Measurements from ENCODE around the gene PTPRN2. TPM values are rescaled to one million over a fixed set of nuclear protein-coding genes. Genes with fewer than 3 reads are reported as not detected.
"Not testable (repeated sequence)": the region's sequence is repeated elsewhere in the genome, so short reads cannot be mapped to it uniquely, and the experiment has no call there.

PTPRN2 gene
- total RNA-seq, 1 experiment from 2014 or later, result 4.4 TPM

DNA sequence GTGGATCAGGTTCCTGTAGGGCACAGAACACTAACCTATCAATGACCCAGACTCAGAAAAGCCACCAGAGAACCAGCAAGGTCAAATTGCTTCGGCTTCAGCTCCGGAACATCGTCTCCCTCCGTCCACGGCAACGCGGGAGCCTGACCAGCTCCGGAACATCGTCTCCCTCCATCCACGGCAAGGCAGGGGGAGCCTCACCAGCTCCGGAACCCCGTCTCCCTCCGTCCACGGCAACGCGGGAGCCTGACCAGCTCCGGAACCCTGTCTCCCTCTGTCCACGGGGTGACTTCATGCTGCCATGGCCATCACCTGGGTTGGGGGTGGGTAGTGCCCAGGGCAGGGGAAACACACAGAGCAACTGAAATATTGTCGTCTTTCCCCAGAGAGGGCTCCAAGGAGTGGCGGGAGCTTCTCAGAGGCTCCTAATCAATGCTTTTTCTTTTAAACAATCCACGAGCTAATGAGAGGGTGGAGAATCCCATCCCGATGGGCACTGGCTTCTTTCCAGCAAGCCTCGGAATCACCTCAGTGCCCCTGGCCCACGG, 847.3 kb downstream of the PTPRN2 start:
- DNase-seq (ENCODE audit: low spot score), result no peak

DNA sequence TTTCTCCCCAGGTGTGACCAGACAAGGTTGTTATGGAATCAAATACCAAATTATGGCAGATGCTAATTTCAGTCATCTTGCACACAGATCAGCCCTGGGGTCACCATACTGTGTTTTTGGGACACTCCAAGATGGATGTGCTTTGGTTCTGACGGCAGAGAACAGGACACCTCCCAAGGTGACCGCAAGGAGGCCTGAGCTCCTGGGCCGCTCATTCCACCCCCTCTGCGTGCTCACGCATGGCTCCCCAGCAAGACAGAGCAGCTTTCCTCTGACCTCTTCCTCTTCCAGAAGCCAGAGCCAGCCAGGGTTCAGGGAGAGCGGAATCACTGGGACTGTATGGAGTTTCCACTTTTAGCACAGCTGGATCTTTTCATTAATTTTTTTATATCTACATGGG, 848.0 kb downstream of the PTPRN2 start:
- DNase-seq (ENCODE audit: low spot score), result no peak

DNA sequence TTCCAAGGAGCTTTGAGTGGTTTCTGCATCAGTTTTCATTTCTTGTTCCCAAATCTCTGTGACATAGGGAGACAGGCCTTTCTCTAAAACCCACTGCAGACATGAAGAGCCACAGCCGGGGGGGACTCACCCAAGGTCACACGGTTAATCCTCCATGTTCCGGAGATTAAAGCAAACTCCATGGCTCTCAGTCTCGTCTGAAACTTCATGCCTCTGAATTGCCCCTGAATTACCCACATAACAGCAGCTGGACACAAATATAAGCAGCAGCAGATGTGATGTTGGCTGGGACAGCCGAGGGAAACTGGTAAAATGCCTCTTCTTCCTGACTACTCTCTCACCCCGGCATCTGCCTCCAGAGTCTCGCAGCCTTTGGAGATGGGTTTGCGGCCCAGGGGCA, 848.6 kb downstream of the PTPRN2 start:
- no peak for DNase-seq (ENCODE audit: low spot score)

DNA sequence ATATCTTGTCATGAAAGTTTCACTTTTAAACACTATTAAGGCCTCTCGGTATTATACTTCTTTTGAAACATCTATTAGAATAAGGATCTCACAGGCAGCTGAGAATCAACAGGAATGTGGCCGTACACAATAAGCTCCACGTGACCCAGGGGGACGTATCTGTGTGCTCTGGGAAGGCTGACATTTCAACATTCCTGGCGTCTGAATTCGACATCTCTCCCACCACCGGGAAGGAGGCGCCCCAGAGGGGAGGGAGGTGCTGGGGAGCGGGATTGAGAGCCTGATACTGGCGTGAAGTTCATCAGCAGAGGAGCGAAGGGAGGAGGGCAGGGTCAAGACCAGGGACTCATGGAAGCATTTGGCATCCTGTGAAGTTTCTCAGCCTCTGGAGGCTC, 849.6 kb downstream of the PTPRN2 start:
- DNase-seq (ENCODE audit: low spot score), result no peak

DNA sequence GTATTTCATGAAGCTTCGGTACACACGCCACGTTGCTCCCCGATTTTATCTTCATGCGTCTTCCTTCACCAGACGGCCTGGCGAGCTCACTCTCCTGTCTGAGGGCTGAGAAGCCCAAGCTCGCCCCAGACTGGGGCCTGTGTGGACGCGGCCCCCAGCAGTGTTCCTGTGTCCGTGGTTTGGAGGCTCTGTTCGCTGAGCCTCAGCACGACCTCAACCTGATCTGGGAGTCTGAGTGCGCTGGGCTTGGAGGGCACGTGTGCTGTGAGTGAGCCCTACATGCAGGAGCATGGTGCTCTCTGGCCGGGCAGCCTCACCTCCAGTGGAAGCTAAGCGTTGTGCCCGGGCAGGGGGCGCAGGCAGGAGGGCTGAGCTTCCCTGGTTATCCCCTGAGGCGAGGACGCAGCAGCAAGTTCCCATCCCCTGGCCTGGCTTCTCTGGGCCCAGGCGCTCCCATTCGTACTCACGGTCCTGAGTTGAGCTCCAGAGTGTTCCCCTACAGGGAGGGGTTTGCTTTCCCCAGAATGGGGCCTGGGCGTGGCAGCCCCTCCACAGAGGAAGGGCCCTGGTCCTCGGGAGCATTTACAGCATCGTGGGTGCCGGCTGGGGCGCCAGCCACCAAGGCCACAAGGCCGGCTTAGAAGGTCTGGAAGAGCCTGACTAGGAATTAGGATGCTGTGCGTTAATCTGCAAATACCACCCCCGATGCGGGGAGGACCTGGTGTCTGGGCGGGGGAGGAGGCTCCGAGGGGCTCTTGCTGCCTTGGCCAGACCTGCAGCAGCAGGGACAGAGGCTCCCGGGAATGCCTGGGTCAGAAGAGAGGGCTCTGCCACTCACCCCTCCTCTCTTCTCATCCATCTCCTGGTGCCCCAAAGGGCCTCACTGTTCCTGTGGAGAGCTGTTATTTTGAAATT, 850.2 kb downstream of the PTPRN2 start:
- DNase-seq (ENCODE audit: low spot score), result no peak

DNA sequence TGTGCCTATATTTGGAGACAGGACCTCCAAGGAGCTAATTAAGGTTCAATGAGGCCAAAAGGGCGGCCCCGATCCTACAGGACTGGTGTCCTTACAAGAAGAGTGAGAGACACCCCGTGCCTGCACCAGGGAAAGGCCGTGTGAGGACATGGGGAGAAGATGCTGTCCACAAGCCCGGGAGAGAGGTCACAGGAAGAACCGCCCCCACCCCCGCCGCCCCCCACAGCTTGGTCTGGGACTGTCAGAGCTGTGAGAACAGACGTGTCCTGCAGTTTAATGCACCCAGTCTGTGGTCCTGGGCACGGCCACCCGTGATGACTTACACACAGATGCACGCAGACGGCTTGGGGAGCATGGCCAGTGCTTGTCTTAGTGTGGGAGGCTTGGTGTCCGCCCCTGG, 851.3 kb downstream of the PTPRN2 start:
- DNase-seq (ENCODE audit: low spot score), result no peak

DNA sequence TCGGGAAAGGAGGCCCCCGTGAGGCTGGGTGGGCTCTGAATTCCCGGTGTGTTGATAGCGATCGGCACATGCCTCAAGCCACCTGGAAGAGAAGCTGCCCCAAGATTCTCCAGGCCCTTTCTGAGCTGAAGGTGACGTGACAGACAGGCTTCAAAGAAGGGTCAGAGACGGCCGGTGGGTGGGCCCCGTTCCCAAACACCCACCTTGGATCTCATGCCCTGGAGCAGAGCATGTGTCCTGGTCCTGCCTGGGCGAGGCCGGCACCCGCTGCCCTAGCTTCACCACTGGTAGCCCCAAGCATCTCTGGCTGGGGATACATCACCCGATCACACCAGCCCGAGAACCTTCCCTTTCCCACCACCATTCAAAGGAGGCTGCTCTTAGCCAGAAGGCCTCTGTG, 851.8 kb downstream of the PTPRN2 start:
- DNase-seq (ENCODE audit: low spot score), result no peak

DNA sequence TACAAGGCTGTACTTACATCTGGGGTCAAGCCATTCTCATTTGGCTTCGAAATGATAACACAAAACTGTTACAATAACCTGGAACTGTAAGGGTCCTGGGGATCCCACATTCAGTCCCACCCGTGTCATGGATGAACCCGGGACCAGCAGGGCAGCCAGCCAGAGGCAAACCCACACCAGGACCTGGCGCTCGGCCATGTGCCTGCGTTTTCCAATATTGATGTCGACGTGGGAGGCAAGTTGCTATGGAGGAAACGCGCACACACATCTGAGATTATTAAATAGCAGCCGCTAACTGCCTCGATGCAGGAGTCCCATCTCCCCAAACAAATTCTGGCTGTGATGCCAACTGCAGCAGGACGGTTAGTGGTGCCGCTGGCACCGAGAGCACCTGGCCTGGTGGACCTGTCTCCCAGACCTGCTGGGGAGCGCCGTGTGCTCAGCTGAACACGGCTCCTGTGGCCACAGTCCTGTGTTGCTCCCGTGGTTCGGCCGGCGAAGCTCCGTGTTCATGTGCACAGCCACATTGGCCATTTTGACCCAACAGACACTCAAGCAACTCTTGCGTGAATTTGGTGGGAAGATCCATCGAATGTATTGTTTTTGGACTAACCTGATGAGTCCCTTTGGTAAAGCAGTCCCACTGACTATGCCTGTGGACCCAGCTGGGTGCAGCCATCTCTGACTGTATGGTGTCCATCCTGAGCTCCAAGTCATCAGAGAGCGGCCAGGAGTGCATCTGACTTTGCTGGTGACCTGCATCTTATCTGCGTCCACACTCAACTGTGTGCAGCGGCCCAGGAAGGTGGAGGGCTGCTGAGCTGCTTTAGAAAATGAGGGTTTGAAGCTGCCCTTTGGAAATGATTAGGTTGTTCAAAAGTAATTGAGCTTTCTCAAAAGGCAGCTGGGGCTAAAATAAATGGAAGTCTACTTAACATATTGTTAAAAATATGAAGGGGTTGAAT, 852.7 kb downstream of the PTPRN2 start:
- DNase-seq (ENCODE audit: low spot score), result no peak

DNA sequence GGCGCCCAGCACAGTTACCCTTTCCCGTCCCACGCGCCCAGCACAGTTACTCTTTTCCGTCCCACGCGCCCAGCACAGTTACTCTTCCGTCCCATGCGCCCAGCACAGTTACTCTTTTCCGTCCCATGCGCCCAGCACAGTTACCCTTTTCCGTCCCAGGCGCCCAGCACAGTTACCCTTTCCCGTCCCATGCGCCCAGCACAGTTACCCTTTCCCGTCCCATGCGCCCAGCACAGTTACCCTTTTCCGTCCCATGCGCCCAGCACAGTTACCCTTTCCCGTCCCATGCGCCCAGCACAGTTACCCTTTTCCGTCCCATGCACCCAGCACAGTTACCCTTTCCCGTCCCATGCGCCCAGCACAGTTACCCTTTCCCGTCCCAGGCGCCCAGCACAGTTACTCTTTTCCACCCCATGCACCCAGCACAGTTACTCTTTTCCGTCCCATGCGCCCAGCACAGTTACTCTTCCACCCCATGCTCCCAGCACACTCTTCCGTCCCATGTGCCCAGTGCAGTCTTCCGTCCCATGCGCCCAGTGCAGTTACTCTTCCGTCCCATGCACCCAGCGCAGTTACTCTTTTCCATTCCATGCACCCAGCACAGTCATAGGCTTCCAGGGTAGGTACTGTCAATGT, 853.7 kb downstream of the PTPRN2 start:
- not testable (repeated sequence) for DNase-seq (ENCODE audit: low spot score)

DNA sequence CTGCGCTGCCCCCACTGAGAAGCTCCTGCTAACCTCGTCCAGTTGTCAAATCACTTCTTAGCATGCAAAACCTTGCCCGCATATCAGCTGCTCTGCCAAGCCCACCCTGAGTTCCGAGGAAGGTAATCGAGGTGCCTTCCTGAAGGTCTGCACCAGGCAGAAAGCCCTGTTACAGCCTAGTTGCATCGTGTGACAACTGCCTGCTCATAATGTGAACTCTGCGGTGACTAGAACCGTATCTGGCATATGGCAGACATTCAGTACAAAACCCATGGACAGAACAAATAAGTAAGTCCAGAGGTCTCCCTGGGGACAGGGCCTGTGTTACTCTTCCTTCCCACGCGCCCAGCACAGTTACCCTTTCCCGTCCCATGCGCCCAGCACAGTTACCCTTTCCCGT, 856.5 kb downstream of the PTPRN2 start:
- no peak for DNase-seq (ENCODE audit: low spot score)

DNA sequence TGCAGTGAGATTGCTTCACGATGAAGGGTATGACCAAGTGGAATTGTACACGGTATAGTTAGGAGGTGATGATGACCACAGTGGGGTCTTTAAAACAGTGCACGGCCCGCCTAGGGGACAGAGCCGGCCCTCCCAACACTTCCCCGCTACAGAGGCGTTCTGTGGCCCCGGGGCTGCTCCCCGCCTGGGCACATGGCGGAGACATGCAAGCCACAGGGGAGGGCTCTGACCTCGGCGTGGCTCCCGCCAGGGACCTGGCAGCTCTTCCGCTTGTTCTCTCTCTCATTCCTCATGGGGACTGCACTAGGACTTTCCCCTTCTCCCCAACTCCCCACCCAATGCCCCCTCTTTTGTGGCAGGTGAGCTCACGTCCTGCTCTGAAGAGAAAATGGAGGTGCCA, 857.0 kb downstream of the PTPRN2 start:
- DNase-seq (ENCODE audit: low spot score), result no peak

DNA sequence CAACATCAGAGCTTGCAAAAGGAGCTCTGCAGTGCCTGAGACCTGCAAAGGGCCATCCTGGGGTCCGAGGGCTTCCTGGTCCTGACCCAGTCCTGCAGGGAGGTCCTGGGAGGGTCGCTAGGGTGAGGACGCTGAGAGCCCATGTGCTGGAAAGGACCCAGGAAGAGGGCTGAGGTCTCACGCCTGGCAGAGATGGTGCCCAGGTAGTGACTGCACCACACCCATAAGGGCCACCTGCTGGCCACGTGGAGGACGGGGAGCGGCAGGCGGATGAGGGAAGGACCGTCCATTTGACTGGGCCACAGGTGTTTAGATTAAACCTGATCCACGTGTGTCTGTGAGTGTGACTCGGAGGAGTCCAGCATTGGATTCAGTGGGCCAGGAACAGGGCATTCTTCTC, 858.1 kb downstream of the PTPRN2 start:
- no peak for DNase-seq (ENCODE audit: low spot score)

DNA sequence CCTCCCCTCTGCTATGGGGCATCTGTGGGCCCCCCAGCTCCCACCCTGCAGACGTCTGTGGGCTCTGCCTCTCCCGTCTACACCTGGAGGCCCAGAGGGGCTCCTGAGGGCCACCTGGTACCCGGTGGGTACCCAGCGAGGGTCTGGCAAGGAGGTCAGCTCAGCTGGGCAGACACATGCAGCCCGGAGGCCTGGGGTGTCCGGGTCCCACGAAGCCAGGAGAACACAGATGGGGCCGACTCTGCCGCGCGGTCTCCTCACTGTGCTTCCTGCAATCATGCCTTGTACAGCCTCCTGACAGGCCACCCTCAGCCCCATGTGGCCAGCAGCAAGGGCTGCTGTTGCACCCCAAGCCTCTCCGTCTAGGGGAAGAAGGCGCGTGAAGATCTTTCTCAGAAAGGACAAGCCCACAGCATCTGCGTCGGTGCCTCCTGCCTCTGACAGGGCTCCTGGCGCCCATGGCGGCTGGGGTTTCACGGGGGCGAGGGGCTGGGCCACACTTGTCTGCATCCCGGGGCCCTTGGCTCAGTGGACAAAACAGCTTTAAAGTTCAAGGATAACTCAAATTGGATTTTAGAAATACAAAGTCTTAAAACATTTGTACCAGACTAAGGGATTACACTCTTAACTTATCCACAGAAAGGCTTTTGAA, 859.5 kb downstream of the PTPRN2 start:
- DNase-seq (ENCODE audit: low spot score), result no peak

DNA sequence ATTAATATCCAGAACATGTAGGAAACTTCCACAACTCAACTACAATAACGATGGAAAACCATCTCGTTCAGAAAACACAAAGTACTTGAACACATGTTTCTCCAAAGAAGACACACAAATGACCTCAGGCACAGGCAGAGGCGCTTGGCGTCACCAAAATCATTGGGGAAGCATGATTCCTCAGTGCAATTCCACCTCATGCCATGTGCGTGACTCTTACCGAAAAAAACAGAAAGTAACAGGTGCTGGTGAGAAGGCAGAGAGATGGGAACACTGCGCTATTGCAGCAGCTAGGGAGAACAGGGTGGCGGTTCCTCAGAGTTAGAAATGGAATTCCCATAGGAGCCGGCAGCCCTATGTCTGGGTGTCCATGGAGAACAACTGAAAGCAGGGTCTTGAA, 860.9 kb downstream of the PTPRN2 start:
- no peak for DNase-seq (ENCODE audit: low spot score)

DNA sequence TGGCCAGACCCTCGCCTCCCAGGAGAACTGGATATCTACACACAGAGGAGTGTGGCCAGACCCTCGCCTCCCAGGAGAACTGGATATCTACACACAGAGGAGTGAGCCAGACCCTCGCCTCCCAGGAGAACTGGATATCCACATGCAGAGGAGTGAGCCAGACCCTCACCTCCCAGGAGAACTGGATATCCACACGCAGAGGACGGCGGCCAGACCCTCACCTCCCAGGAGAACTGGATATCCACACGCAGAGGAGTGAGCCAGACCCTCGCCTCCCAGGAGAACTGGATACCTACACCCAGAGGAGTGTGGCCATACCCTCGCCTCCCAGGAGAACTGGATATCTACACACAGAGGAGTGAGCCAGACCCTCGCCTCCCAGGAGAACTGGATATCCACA, 862.3 kb downstream of the PTPRN2 start:
- not testable (repeated sequence) for DNase-seq (ENCODE audit: low spot score)

DNA sequence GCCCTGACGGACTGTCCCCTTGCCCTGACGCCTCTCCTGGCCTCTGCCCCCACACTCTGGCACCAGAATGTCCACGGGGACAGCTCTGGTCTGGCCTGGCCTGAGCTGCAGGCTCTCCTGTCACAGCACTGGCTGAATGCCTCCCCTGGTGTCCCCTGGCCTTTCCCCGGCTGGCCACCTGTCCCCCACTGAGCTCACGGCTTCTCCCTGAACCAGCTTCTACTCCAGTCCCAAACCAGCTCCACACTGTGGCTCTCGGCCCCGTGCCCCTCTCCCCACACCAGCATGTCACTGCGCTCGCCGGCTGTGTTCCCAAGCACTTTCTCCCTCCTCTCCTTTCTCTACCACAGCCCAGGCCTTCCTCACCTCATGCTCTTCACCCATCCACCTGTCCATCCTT, 864.4 kb downstream of the PTPRN2 start:
- no peak for DNase-seq (ENCODE audit: low spot score)

DNA sequence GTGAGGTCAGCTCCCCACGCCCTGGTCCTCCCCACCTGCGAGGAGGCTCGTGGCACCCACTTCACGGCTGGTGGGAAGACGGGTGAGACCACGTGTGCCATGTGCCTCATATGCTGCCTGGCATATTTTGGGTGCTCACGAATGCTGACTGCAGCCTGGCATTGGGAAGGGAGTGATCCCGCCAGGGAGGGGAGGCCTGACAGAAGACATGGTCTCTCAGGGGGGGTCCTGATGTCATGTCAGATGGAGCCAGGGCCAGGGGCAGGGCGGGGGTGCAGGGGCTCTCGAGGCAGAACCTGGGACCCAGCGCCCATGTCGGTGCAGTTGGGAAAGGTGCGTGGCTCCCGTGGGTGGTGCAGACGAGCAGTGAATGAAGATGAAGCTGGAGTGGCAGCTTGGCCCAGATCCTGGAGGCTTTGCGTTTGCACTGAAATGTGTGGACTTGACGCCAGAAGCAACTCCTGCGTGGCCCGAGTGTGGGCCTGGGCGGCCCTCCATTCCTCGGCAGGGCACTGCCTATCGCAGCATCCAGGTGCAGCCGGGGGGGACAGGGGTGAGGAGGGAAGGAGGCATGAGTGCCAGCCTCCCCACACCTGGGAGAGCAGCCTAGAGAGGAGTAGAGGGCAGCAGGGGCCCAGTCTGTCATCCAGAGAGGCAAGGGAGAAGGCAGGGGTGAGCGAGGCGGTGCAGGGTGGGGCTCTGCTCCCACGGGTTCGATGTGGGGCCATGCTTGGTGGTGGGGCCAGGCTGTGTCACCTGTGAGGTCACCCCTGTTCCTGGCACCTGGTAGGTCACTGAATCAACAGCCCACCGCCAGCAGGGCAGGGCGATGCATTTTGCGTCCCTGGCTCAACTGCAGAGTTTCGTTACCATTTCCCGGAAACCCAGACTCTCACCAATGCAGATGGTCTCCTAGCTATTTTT, 865.2 kb downstream of the PTPRN2 start:
- no peak for DNase-seq (ENCODE audit: low spot score)

DNA sequence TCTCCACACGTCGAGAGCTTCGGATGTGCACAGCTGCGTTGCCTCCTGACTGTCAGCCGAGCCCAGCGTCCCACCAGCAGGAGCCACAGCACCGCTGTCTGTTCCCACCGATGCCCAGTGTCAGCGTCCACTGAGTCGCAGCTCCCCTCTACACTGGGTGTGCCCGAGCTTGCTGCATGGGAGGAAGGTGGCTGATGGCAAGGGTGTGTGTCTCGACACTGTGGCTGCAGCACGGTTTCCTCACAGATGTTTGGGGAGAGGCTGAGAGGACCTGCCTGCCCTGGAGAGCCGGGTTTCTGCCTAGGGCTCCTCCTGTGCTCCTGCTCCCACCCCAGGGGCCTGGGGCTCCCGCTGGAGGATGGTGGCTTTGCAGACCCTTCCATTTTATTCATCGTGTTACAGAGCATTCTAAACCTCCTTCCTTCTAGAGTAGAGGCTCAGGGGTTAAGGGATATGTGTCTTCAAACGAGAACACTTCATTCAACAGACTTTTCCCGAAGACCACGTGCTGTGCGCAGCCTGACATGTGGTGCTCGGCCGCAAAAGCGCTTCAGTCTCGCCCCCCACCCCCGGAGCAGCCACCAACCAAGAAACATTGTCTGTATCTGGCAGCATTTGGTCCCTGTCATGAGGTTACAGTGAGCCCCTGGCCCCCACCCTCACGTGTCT, 866.0 kb downstream of the PTPRN2 start:
- DNase-seq (ENCODE audit: low spot score), result no peak
